ENCODE data around the gene IMMP1L. TPM values are rescaled to one million over a fixed set of nuclear protein-coding genes. Genes with fewer than 3 reads are reported as not detected.
"Not testable (repeated sequence)": the region's sequence is repeated elsewhere in the genome, so short reads cannot be mapped to it uniquely, and the experiment has no call there.

IMMP1L gene
- total and polyA plus RNA-seq, 8 donors = 3.1 to 46.3 (median 25.9) TPM

DNA sequence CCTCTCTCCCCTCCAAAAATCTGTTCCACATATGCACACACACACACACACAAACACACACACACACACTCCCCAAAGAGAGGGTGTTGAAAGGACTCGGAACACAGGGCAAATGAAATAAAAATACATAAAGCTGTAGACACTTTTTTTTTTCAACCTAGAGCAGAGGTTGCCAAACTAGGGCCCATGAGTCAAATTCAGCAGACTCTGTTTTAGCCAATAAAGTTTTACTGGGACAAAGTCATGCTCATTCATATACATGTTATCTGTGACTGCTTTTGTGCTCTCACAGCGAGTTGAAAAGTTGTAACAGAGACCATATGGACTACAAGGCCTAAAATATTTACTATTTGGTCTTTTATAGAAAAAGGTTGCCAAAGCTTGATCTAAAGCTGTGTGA lies 8.9 kb downstream of the IMMP1L start:
- Histone ChIP-seq H3K36me3 (peaks cover 0 to 15% (median 9%) of the 10 kb centered on the region in 4 donors), H3K4me1 (peaks cover 0 to 9% (median 0%) of the 10 kb centered on the region in 4 donors), H3K27ac (no peak overlapping the region), H3K27me3 (no peaks in the 10 kb centered on the region), H3K9me3 (no peaks in the 10 kb centered on the region), H3K4me3 (no peak overlapping the region)
- TF ChIP-seq EP300 (IDR thresholded peaks at IDR 0.05) = no peak
- DNase-seq = no peak
- WGBS, 5 donors = 78 to 94% (median 87%) methylated on average over 2 of the region's 2 CpGs
- intact Hi-C loops (cut with DNase I; ENCODE audit: low total_unique reads) = no loop called here

DNA sequence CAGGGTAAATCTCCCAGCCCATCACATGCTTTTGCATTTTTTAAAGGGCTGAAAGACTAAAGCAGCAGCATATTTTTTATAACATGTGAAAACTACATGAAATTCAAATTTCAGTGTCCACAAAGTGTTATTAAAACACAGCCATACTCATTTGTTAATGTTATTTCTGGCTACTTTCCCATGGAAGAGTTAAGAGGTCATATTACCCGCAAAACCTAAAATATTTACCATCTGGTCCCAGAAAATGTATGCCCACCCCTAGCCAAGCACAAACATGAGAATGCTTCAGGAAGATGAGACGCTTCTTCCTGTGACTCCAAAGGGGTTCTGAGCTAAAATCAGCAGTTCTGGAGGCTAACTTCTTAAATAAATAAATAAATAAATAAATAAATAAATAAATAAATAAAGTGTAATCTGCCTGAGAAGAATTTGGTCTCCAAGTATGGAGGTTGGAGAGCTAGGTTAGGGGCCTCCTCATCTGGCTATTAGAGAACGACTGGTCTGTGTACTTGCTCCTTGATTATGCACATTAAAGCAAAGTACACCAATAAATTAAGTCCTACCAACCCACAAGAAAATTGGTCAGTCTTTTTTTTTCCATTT lies 9.7 kb downstream of the IMMP1L start:
- intact Hi-C loops (cut with DNase I; ENCODE audit: low total_unique reads) = no loop called here
- Histone ChIP-seq H3K36me3 (peaks cover 0 to 9% (median 6%) of the 10 kb centered on the region in 4 donors), H3K27me3 (no peaks in the 10 kb centered on the region), H3K4me1 (peaks cover 0 to 1% (median 0%) of the 10 kb centered on the region in 4 donors), H3K9me3 (no peaks in the 10 kb centered on the region), H3K4me3 (no peak overlapping the region), H3K27ac (no peak overlapping the region)
- TF ChIP-seq POLR2A (IDR thresholded peaks at IDR 0.05) = no peak
- WGBS, 5 donors = 81 to 92% (median 87%) methylated on average over 3 of the region's 3 CpGs
- no peak for DNase-seq

DNA sequence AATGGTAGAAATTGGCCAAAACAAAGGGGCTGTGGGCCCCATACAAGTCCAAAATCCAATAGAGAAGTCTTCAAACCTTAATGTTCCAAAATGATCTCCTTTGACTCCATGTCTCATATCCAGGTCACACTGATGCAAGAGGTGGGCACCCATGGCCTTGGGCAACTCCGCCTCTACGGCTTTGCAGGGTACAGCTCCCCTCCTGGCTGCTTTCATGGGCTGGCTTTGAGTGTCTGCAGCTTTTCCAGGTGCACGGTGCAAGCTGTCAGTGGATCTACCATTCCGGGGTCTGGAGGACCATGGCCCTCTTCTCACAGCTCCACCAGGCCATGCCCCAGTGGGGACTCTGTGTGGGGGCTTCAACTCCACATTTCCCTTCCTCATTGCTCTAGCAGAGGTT lies 15.7 kb downstream of the IMMP1L start:
- DNase-seq; H3K4me3 ChIP-seq; H3K27me3 ChIP-seq; H3K9me3 ChIP-seq; H3K27ac ChIP-seq; intact Hi-C loops (cut with DNase I; ENCODE audit: low total_unique reads): not testable (repeated sequence)
- H3K36me3 ChIP-seq = peaks cover 0 to 11% (median 2%) of the 10 kb centered on the region in 4 donors
- WGBS, 5 donors = 95 to 100% (median 95%) methylated on average over 4 of the region's 4 CpGs
- H3K4me1 ChIP-seq = peaks cover 0 to 11% (median 3%) of the 10 kb centered on the region in 4 donors

DNA sequence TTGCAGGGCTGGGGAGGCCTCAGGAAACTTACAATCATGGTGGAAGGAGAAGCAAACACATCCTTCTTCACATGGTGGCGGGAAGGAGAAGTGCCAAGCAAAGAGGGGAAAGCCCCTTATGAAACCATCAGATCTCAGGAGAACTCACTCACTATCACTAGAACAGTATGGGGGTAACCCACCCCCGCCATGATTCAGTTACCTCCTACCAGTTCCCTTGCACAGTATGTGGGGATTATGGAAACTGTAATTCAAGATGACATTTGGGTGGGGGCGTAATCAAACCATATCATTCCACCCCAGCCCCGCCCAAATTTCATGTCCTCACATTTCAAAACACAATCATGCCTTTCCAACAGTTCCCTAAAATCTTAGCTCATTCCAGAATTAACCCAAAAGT lies 16.2 kb downstream of the IMMP1L start:
- 94 to 98% (median 95%) methylated on average over 4 of the region's 4 CpGs for WGBS, 5 donors
- Histone ChIP-seq H3K36me3 (peaks cover 0 to 11% (median 2%) of the 10 kb centered on the region in 4 donors), H3K27me3 (no peaks in the 10 kb centered on the region), H3K27ac (no peak overlapping the region), H3K4me3 (no peak overlapping the region), H3K9me3 (no peaks in the 10 kb centered on the region), H3K4me1 (peaks cover 0 to 11% (median 3%) of the 10 kb centered on the region in 4 donors)
- TF ChIP-seq POLR2AphosphoS5 (IDR thresholded peaks at IDR 0.05) = no peak
- TF ChIP-seq, protein P1, sequence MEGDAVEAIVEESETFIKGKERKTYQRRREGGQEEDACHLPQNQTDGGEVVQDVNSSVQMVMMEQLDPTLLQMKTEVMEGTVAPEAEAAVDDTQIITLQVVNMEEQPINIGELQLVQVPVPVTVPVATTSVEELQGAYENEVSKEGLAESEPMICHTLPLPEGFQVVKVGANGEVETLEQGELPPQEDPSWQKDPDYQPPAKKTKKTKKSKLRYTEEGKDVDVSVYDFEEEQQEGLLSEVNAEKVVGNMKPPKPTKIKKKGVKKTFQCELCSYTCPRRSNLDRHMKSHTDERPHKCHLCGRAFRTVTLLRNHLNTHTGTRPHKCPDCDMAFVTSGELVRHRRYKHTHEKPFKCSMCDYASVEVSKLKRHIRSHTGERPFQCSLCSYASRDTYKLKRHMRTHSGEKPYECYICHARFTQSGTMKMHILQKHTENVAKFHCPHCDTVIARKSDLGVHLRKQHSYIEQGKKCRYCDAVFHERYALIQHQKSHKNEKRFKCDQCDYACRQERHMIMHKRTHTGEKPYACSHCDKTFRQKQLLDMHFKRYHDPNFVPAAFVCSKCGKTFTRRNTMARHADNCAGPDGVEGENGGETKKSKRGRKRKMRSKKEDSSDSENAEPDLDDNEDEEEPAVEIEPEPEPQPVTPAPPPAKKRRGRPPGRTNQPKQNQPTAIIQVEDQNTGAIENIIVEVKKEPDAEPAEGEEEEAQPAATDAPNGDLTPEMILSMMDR (IDR thresholded peaks at IDR 0.05) = no peak
- TF ChIP-seq POLR2A (IDR thresholded peaks at IDR 0.05) = no peak
- TF ChIP-seq EP300 (IDR thresholded peaks at IDR 0.05) = no peak
- no peak for DNase-seq
- intact Hi-C loops (cut with DNase I; ENCODE audit: low total_unique reads) = no loop called here

DNA sequence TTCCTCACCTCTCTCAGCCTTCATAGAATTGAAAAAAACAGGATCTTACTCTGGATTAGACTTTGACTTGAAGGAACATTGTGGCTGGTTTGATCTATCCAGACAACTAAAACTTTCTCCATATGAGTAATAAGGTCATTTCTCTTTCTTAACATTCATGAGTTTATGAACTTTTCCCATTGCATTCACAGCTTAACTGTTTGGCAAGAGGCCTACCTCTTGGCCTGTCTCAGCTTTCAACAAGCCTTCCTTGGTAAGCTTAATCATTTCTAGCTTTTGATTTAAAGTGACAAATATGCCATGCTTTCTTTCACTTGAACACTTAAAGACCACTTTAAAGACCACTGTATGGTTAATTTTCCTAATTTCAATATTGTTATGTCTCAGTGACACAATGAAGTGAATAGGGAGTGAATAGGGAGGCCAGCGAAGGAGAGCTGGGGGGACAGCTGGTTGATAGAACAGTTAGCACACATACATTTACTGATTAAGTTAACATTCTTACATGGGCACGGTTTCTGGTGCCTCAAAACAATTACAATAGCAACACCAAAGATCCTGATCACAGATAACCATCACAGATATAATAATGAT lies 17.0 kb downstream of the IMMP1L start:
- Histone ChIP-seq H3K36me3 (peaks cover 0 to 11% (median 2%) of the 10 kb centered on the region in 4 donors), H3K4me3 (no peak overlapping the region), H3K9me3 (no peaks in the 10 kb centered on the region), H3K27me3 (no peaks in the 10 kb centered on the region), H3K4me1 (peaks cover 0 to 11% (median 3%) of the 10 kb centered on the region in 4 donors), H3K27ac (no peak overlapping the region)
- no peak for TF ChIP-seq POLR2AphosphoS5 (IDR thresholded peaks at IDR 0.05)
- intact Hi-C loops (cut with DNase I; ENCODE audit: low total_unique reads) = no loop called here
- DNase-seq = no peak
- 61 to 82% (median 63%) methylated on average over 2 of the region's 2 CpGs for WGBS, 5 donors

DNA sequence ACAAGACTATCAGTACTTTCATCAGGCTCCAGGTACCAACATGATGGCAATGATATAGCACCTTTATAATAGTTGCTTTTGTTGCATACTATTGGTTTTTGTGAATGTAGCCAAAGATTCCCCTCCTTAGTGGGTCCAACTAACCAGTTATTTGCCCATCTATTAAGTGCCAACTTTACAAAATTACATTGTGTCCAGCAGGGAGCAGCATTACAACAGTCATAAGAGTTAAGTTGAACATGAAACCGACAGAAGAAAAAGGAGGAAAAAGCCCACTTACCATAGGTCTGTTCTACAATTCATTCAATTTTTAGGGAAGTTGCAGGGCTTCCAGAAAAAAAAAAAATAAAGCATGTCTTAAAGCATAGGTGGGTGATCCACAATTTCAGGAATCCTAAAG lies 21.6 kb downstream of the IMMP1L start:
- H3K4me1 ChIP-seq = peaks cover 0 to 11% (median 3%) of the 10 kb centered on the region in 4 donors
- no peak for TF ChIP-seq EP300 (IDR thresholded peaks at IDR 0.05)
- TF ChIP-seq, protein P1 (IDR thresholded peaks at IDR 0.05) = peak in 4 of 7 experiments; percentile 14 to 41 (median 36)
- 13 to 35% (median 19%) methylated on average over 1 of the region's 1 CpG for WGBS, 5 donors
- peaks cover 0 to 4% (median 0%) of the 10 kb centered on the region in 4 donors for H3K36me3 ChIP-seq
- DNase-seq = peak in 1 of 2 donors; percentile 67
- no peaks in the 10 kb centered on the region for H3K27me3 ChIP-seq
- no peak overlapping the region for H3K27ac ChIP-seq
- intact Hi-C loops (cut with DNase I; ENCODE audit: low total_unique reads) = no loop called here
- no peak overlapping the region for H3K4me3 ChIP-seq
- no peaks in the 10 kb centered on the region for H3K9me3 ChIP-seq

Data from stomach (tissue), 9 donors.